ENCODE results near the gene LHFPL2. TPM values are rescaled to one million over a fixed set of nuclear protein-coding genes. Genes with fewer than 3 reads are reported as not detected.

LHFPL2 gene
- polyA plus RNA-seq, 1 of the 3 experiments (the other 2 are of a cell fraction) = 10.4 TPM

DNA sequence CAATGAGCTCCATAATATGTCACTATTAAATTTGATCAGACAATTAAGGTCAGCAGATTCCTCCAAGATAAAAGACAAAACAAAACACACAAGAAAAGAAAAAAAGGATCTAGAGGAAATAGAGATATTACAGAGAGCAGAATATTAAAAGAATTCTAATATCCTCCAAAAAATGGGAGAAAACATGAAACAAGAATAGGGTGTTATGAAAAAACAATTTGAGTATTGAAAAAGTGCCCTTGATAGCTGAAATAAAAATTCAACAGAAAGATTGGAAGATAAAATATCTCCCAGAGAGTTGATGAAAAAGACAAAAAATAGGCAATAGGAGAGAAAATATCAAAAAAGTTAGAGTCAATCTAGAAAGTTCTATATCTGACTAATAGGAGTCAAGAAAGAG, 44.8 kb upstream of the LHFPL2 start:
- Histone ChIP-seq H3K4me1 (ENCODE audit: control insufficient read depth in 1 of 2, insufficient read depth in 2 of 2, low read depth in 1 of 2, low read length in 1 of 2) (peaks cover 0 to 3% of the 10 kb centered on the region in 2 experiments; a peak in 1 of 4 replicates), H3K36me3 (replicated peaks in 1 of 2; ENCODE audit: control insufficient read depth in 1 of 2, insufficient read depth in 2 of 2, low read length in 1 of 2) (no peaks in the 10 kb centered on the region), H3K27me3 (ENCODE audit: insufficient read depth) (no peaks in the 10 kb centered on the region), H3K4me2 (no peak overlapping the region), H3K9me3 (no peaks in the 10 kb centered on the region; the same call in 1 of the 2 replicates), H3K9ac (no peak overlapping the region), H2AFZ (ENCODE audit: low read depth) (no peak overlapping the region), H3K4me3 (ENCODE audit: low read depth in 2 of 2, low read length in 1 of 2) (no peak overlapping the region), H4K20me1 (ENCODE audit: insufficient read depth) (no peaks in the 10 kb centered on the region), H3K79me2 (ENCODE audit: insufficient read depth) (no peaks in the 10 kb centered on the region), H3K27ac (ENCODE audit: low read depth in 2 of 2, low read length in 1 of 2) (no peak overlapping the region), H3F3A (replicated peaks; ENCODE audit: insufficient read depth) (peaks cover 2% of the 10 kb centered on the region), H3K9me2 (no peaks in the 10 kb centered on the region)
- DNase-seq = no peak
- TF ChIP-seq CHD2 (IDR thresholded peaks at IDR 0.05; ENCODE audit: low read length, partially characterized antibody) = no peak
- POLR2A ChIA-PET = no interaction called here
- CTCF ChIA-PET = no interaction called here

DNA sequence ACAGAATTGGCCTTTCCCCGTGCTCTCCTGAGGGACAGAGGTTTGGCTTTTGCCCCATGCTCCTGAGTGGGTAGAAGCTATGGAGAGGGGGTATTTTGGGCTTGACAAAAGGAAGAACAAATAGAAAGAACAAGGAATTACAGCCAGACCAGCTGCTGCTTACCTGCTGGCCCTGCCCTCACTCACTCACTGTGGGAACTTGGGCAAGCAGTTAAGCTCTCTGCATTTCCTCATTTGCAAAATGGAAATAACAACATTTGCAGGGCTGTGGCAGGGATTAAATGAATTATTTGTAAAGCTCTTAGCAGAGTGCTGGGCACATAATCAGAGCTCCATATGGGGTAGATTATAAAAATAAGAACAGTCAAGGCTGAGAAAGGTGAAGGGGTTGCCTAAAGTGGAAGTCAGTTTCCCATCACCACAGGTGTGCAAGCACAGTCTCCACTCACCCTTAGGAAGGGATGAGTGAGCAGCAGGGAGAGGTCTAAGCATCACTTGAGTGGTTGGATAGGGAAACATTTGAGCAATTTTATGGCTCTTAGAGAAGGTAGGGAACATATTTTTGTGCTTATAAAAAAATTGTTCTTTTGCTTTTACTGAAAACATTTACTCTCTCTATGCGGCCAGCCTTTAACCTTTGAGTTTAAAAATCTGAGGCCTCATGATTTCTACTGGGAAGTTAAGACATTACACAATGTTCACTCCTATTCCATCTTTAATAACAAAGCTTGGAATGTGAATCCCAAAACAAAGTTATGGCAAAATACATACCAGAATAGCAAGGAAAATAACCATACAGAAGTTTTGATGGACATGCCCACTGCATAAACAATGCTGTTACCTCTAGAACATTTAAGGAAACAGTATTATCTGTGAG, 42.8 kb upstream of the LHFPL2 start:
- no peaks in the 10 kb centered on the region for H3F3A ChIP-seq (replicated peaks; ENCODE audit: insufficient read depth)
- POLR2A ChIA-PET = no interaction called here

More for the DNA sequence above, 42.8 kb upstream of the LHFPL2 start:
- Histone ChIP-seq H3K79me2 (ENCODE audit: insufficient read depth) (no peaks in the 10 kb centered on the region), H3K9me3 (no peaks in the 10 kb centered on the region; the same call in 1 of the 2 replicates), H3K9me2 (no peaks in the 10 kb centered on the region), H2AFZ (ENCODE audit: low read depth) (no peak overlapping the region), H3K27me3 (ENCODE audit: insufficient read depth) (no peaks in the 10 kb centered on the region), H3K9ac (no peak overlapping the region), H3K36me3 (replicated peaks in 1 of 2; ENCODE audit: control insufficient read depth in 1 of 2, insufficient read depth in 2 of 2, low read length in 1 of 2) (no peaks in the 10 kb centered on the region), H3K27ac (ENCODE audit: low read depth in 2 of 2, low read length in 1 of 2) (no peak overlapping the region), H3K4me1 (ENCODE audit: control insufficient read depth in 1 of 2, insufficient read depth in 2 of 2, low read depth in 1 of 2, low read length in 1 of 2) (peaks cover 0 to 3% of the 10 kb centered on the region in 2 experiments; a peak in 1 of 4 replicates), H3K4me3 (ENCODE audit: low read depth in 2 of 2, low read length in 1 of 2) (no peak overlapping the region), H4K20me1 (ENCODE audit: insufficient read depth) (no peaks in the 10 kb centered on the region), H3K4me2 (no peak overlapping the region)
- TF ChIP-seq GABPA (IDR thresholded peaks at IDR 0.05; ENCODE audit: low read depth) (no peak), ELF1 (IDR thresholded peaks at IDR 0.05) (no peak), SMC3 (IDR thresholded peaks at IDR 0.05; ENCODE audit: low read depth, low read length) (no peak), TEAD4 (IDR thresholded peaks at IDR 0.05; ENCODE audit: borderline replicate concordance, insufficient read depth) (no peak), RAD21 (IDR thresholded peaks at IDR 0.05; ENCODE audit: low read length) (no peak), JUND (IDR thresholded peaks at IDR 0.05) (no peak), GATA2 (CRISPR knock-in tag; IDR thresholded peaks at IDR 0.05) (no peak), EP300 (IDR thresholded peaks at IDR 0.05; ENCODE audit: borderline replicate concordance in 1 of 2, low read depth in 1 of 2, low read length in 1 of 2) (no peak), RXRA (IDR thresholded peaks at IDR 0.05; ENCODE audit: borderline replicate concordance, low read depth) (no peak), NRF1 (IDR thresholded peaks at IDR 0.05; ENCODE audit: low read depth, low read length) (no peak), CHD2 (IDR thresholded peaks at IDR 0.05; ENCODE audit: low read length, partially characterized antibody) (no peak), ZBTB33 (IDR thresholded peaks at IDR 0.05; ENCODE audit: borderline replicate concordance, low read depth) (no peak), NFIC (IDR thresholded peaks at IDR 0.05; ENCODE audit: borderline replicate concordance) (no peak), FOXJ3 (CRISPR knock-in tag; IDR thresholded peaks at IDR 0.05) (no peak), POLR2AphosphoS5 (IDR thresholded peaks at IDR 0.05; ENCODE audit: low read depth, low read length) (no peak), YY1 (IDR thresholded peaks at IDR 0.05; ENCODE audit: low read depth) (no peak)
- no peak for DNase-seq
- 90% methylated on average over 2 of the region's 2 CpGs for WGBS (ENCODE audit: low lambda C conversion rate)
- CTCF ChIA-PET = interaction anchor here (1.2 kb wide), 1 partner anchor 274 kb away, joined by 3 read pairs; no protein-coding TSS in a partner anchor
